Endothelial cell of umbilical vein (primary cell): ENCODE results near the gene ATF1.

ENCODE experiments used
- EZH2 ChIP-seq: IDR thresholded peaks from 2 replicates; pipeline ENCODE4 v1.6.1; 2012; ENCODE audit warnings: borderline replicate concordance, low read depth, mild to moderate bottlenecking, moderate library complexity, low read length, inconsistent platforms; ENCODE audit not compliant: severe bottlenecking
- POLR2A ChIP-seq: IDR thresholded peaks from 2 replicates; pipeline ENCODE4 v1.6.1; 2012; ENCODE audit warnings: low read depth, mild to moderate bottlenecking, control low read depth, low read length
- POLR2AphosphoS5 ChIP-seq: IDR thresholded peaks from 2 replicates; pipeline ENCODE4 v1.6.1; 2012; ENCODE audit warnings: low read depth, mild to moderate bottlenecking, control low read depth, low read length, moderate library complexity; ENCODE audit not compliant: insufficient read depth
- TF ChIP-seq, protein P1 (sequence below), 2 donors: IDR thresholded peaks; 1 replicate in 1 of 2; 2 replicates in 1 of 2; pipeline ENCODE4 v1.5.1; 2011; ENCODE audit warnings: low read length in 2 of 2, mild to moderate bottlenecking in 2 of 2, moderate library complexity in 2 of 2, control low read depth in 1 of 2, inconsistent platforms in 1 of 2, low read depth in 1 of 2; ENCODE audit not compliant: insufficient read depth in 1 of 2; ENCODE audit errors: extremely low read depth in 1 of 2

DNA sequence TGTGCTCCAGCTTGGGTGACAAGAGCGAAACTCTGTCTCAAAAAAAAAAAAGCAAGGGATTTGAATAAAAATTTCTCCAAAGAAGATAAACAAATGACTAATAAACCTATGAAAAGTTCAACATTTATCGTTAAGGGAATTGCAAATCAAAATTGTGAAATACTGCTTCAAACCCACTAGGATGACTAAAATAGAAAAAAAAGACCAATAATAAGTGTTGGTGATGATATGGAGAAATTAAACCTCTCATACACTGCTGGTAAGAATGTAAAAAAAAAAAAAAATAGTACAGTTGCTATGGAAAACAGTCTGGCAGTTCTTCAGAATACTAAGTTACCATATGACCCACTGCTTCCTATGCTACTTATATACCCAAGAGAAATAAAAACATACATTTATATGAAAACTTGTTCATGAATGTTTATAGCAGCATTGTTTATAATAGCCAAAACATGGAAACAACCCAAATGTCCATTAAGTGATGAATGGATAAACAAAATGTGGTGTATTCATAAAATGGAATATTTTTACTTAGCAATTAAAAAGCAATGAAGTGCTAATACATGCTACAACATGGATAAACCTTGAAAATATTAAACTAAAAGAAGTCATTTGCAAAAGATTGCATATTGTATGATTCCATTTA, 39.5 kb downstream of the ATF1 start:
- TF ChIP-seq, protein P1, sequence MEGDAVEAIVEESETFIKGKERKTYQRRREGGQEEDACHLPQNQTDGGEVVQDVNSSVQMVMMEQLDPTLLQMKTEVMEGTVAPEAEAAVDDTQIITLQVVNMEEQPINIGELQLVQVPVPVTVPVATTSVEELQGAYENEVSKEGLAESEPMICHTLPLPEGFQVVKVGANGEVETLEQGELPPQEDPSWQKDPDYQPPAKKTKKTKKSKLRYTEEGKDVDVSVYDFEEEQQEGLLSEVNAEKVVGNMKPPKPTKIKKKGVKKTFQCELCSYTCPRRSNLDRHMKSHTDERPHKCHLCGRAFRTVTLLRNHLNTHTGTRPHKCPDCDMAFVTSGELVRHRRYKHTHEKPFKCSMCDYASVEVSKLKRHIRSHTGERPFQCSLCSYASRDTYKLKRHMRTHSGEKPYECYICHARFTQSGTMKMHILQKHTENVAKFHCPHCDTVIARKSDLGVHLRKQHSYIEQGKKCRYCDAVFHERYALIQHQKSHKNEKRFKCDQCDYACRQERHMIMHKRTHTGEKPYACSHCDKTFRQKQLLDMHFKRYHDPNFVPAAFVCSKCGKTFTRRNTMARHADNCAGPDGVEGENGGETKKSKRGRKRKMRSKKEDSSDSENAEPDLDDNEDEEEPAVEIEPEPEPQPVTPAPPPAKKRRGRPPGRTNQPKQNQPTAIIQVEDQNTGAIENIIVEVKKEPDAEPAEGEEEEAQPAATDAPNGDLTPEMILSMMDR (IDR thresholded peaks at IDR 0.05; ENCODE audit: extremely low read depth in 1 of 2, insufficient read depth in 1 of 2, low read depth in 1 of 2, low read length in 2 of 2): no peak
- TF ChIP-seq POLR2A (no peak), POLR2AphosphoS5 (no peak), EZH2 (no peak)
